ENCODE measurements around the gene KCNH1.
"Not testable (repeated sequence)": the region's sequence is repeated elsewhere in the genome, so short reads cannot be mapped to it uniquely, and the experiment has no call there.

The KCNH1 gene

GRCh38 chr1:211014275-211014674, 119.7 kb downstream of the KCNH1 start:
- no peak overlapping the region for H3K4me3 ChIP-seq (ENCODE audit: low read depth, low read length)
- no peak for DNase-seq (ENCODE audit: low read depth)
- TF ChIP-seq MAX (IDR thresholded peaks at IDR 0.05; ENCODE audit: low read depth, low read length) (no peak), MYC (IDR thresholded peaks at IDR 0.05; ENCODE audit: low read depth, low read length) (no peak), CTCF (IDR thresholded peaks at IDR 0.05; ENCODE audit: low read depth, low read length) (no peak), POLR2A (IDR thresholded peaks at IDR 0.05; ENCODE audit: extremely low read depth, insufficient read length) (no peak)

GRCh38 chr1:211013346-211014240, 120.4 kb downstream of the KCNH1 start:
- no peak overlapping the region for H3K4me3 ChIP-seq (ENCODE audit: low read depth, low read length)
- TF ChIP-seq CTCF (IDR thresholded peaks at IDR 0.05; ENCODE audit: low read depth, low read length) (no peak), MAX (IDR thresholded peaks at IDR 0.05; ENCODE audit: low read depth, low read length) (no peak), MYC (IDR thresholded peaks at IDR 0.05; ENCODE audit: low read depth, low read length) (no peak), POLR2A (IDR thresholded peaks at IDR 0.05; ENCODE audit: extremely low read depth, insufficient read length) (no peak)
- no peak for DNase-seq (ENCODE audit: low read depth)

GRCh38 chr1:211011128-211011527, 122.8 kb downstream of the KCNH1 start:
- H3K4me3 ChIP-seq (ENCODE audit: low read depth, low read length); DNase-seq (ENCODE audit: low read depth): not testable (repeated sequence)

- no peak overlapping the region for H3K4me3 ChIP-seq (ENCODE audit: low read depth, low read length)
- TF ChIP-seq POLR2A (IDR thresholded peaks at IDR 0.05; ENCODE audit: extremely low read depth, insufficient read length) (no peak), MYC (IDR thresholded peaks at IDR 0.05; ENCODE audit: low read depth, low read length) (no peak), MAX (IDR thresholded peaks at IDR 0.05; ENCODE audit: low read depth, low read length) (no peak), CTCF (IDR thresholded peaks at IDR 0.05; ENCODE audit: low read depth, low read length) (no peak)
- no peak for DNase-seq (ENCODE audit: low read depth)
Measured at GRCh38 chr1:211009944-211010343, 124.0 kb downstream of the KCNH1 start.

DNA sequence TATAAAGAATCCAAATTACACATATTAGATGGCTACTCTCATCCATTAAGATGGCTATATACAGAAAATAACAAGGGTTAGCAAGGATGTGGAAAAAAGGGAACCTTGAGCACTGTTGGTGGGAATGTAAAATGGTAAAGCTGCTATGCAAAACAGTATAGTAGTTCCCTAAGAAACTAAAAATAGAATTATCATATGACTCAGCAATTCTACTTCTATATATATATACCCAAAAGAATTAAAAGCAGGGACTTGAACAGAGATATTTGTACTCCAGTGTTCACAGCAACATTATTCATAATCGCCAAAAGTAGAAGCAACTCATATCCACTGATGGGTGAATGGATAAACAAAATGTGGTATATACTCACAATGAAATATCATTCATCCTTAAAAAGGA, 126.1 kb downstream of the KCNH1 start:
- DNase-seq (ENCODE audit: low read depth) = no peak
- TF ChIP-seq CTCF (IDR thresholded peaks at IDR 0.05; ENCODE audit: low read depth, low read length) = no peak
- TF ChIP-seq POLR2A (IDR thresholded peaks at IDR 0.05; ENCODE audit: extremely low read depth, insufficient read length) = no peak
- no peak for TF ChIP-seq MAX (IDR thresholded peaks at IDR 0.05; ENCODE audit: low read depth, low read length)
- TF ChIP-seq MYC (IDR thresholded peaks at IDR 0.05; ENCODE audit: low read depth, low read length) = no peak
- no peak overlapping the region for H3K4me3 ChIP-seq (ENCODE audit: low read depth, low read length)

DNA sequence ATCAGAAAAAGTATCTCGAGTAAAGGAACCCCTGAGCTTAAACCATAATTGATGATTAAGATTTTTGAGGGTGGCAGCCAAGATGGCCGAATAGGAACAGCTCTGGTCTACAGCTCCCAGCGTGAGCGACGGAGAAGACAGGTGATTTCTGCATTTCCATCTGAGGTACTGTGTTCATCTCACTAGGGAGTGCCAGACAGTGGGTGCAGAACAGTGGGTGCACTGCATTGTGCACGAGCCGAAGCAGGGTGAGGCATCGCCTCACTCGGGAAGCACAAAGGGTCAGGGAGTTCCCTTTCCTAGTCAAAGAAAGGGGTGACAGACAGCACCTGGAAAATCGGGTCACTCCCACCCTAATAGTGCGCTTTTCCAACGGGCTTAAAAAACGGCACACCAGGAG, 138.0 kb downstream of the KCNH1 start:
- not testable (repeated sequence) for H3K4me3 ChIP-seq (ENCODE audit: low read depth, low read length); DNase-seq (ENCODE audit: low read depth)

GRCh38 chr1:210992837-210993236, 141.1 kb downstream of the KCNH1 start:
- no peak overlapping the region for H3K4me3 ChIP-seq (ENCODE audit: low read depth, low read length)
- TF ChIP-seq CTCF (IDR thresholded peaks at IDR 0.05; ENCODE audit: low read depth, low read length) (no peak), MAX (IDR thresholded peaks at IDR 0.05; ENCODE audit: low read depth, low read length) (no peak), POLR2A (IDR thresholded peaks at IDR 0.05; ENCODE audit: extremely low read depth, insufficient read length) (no peak), MYC (IDR thresholded peaks at IDR 0.05; ENCODE audit: low read depth, low read length) (no peak)
- no peak for DNase-seq (ENCODE audit: low read depth)
